ENCODE measurements around the gene AMOTL1.

The AMOTL1 gene

GRCh38 chr11:94784884-94785283, 16.7 kb downstream of the AMOTL1 start:
- no peak overlapping the region for H3K4me3 ChIP-seq (replicated peaks; ENCODE audit: low read depth, low read length)
- no peak for TF ChIP-seq CTCF (IDR thresholded peaks at IDR 0.05; ENCODE audit: low read length, missing control alignments)
- DNase-seq (ENCODE audit: low read depth): no peak

- H3K4me3 ChIP-seq (replicated peaks; ENCODE audit: low read depth, low read length): no peak overlapping the region
- no peak for TF ChIP-seq CTCF (IDR thresholded peaks at IDR 0.05; ENCODE audit: low read length, missing control alignments)
- no peak for DNase-seq (ENCODE audit: low read depth)
These were observed 17.4 kb downstream of the AMOTL1 start for GRCh38 chr11:94785509-94785908.

GRCh38 chr11:94786264-94787126, 18.3 kb downstream of the AMOTL1 start:
- DNase-seq (ENCODE audit: low read depth): peak; percentile 75
- TF ChIP-seq CTCF (IDR thresholded peaks at IDR 0.05; ENCODE audit: low read length, missing control alignments): peak; percentile 66
- no peak overlapping the region for H3K4me3 ChIP-seq (replicated peaks; ENCODE audit: low read depth, low read length)

- no peak for DNase-seq (ENCODE audit: low read depth)
- H3K4me3 ChIP-seq (replicated peaks; ENCODE audit: low read depth, low read length): no peak overlapping the region
- no peak for TF ChIP-seq CTCF (IDR thresholded peaks at IDR 0.05; ENCODE audit: low read length, missing control alignments)
These were observed 19.6 kb downstream of the AMOTL1 start for GRCh38 chr11:94787801-94788200.

- H3K4me3 ChIP-seq (replicated peaks; ENCODE audit: low read depth, low read length): no peak overlapping the region
- no peak for TF ChIP-seq CTCF (IDR thresholded peaks at IDR 0.05; ENCODE audit: low read length, missing control alignments)
- no peak for DNase-seq (ENCODE audit: low read depth)
These were observed 20.2 kb downstream of the AMOTL1 start for GRCh38 chr11:94788396-94788795.

GRCh38 chr11:94790197-94790596, 22.0 kb downstream of the AMOTL1 start:
- no peak for DNase-seq (ENCODE audit: low read depth)
- no peak overlapping the region for H3K4me3 ChIP-seq (replicated peaks; ENCODE audit: low read depth, low read length)
- TF ChIP-seq CTCF (IDR thresholded peaks at IDR 0.05; ENCODE audit: low read length, missing control alignments): no peak

All from fibroblast of pulmonary artery (primary cell).